Body of pancreas (tissue), 4 donors: ENCODE measurements around the gene FAM3D. TPM values are rescaled to one million over a fixed set of nuclear protein-coding genes. Genes with fewer than 3 reads are reported as not detected.

ENCODE experiments used
- ATAC-seq: fragments of 150-250 bp; one replicate; pipeline ENCODE4 v1.9.1; 2016
- DNase-seq, 4 donors: peaks; one replicate each; pipeline ENCODE4 v3.0.0-alpha.2; 2019
- H3K27ac ChIP-seq, 4 donors: fragments of 200-600 bp; sonication (generic); 1 replicate in 3 of 4; 2 replicates in 1 of 4; pipeline versions ENCODE4 v1.5.1 to v1.6.1; 2016 to 2019; ENCODE audit warnings: mild to moderate bottlenecking in 1 of 4, mixed read lengths in 1 of 4, moderate library complexity in 1 of 4
- H3K27me3 ChIP-seq, 2 donors: fragments of 200-600 bp; sonication (generic); one replicate each; pipeline ENCODE4 v1.6.0; 2016; ENCODE audit warnings: mild to moderate bottlenecking in 1 of 2
- H3K36me3 ChIP-seq, 2 donors: fragments of 200-600 bp; sonication (generic); replicated peaks in 1 of 2; 2 replicates each; pipeline ENCODE4 v1.5.1; 2016; ENCODE audit warnings: low read depth in 2 of 2; ENCODE audit not compliant: insufficient read depth in 1 of 2
- H3K4me1 ChIP-seq: fragments of 200-600 bp; sonication (generic); one replicate; pipeline ENCODE4 v1.6.0; 2016
- H3K4me3 ChIP-seq, 2 donors: fragments of 200-600 bp; sonication (generic); 1 replicate in 1 of 2; 2 replicates in 1 of 2; pipeline ENCODE4 v1.5.1; 2016 to 2019
- H3K9me3 ChIP-seq, 3 donors: fragments of 200-600 bp; sonication (generic); 1 replicate in 2 of 3; 2 replicates in 1 of 3; pipeline ENCODE4 v1.5.1; 2016
- POLR2A ChIP-seq, 3 donors: fragments of 450-650 bp; IDR thresholded peaks; one replicate each; pipeline ENCODE4 v1.6.1; 2016; ENCODE audit warnings: antibody characterized with exemption in 3 of 3, mild to moderate bottlenecking in 2 of 3
- WGBS, 2 donors: methylation state at CpG; one replicate each; pipeline ENCODE4 v1.1.5; 2017; 5-methylcytosine and 5-hydroxymethylcytosine counted together
- intact Hi-C: fragments of 100-400 bp; cut with DNase I; formaldehyde crosslinking; loops from one replicate; pipeline ENCODE4 v1.15.1; 2023
- total RNA-seq, 2 donors: library from RNA; depleted of rRNA; stranded (reverse); fragments of >200 nt; gene quantifications; one replicate each; pipeline ENCODE4 v1.1.0, GENCODE V29; 2016
- TF ChIP-seq, protein P1 (sequence below), 7 experiments: fragments of 450-650 bp in 4 of 7; fragments of 200-600 bp in 3 of 7; sonication (generic) in 3 of 7; IDR thresholded peaks; one replicate each; pipeline ENCODE4 v1.5.1; 2016 to 2019; ENCODE audit warnings: antibody characterized with exemption in 7 of 7

The FAM3D gene
- total RNA-seq, 2 donors from 2014 or later: 1.8 TPM; not detected in 1

DNA sequence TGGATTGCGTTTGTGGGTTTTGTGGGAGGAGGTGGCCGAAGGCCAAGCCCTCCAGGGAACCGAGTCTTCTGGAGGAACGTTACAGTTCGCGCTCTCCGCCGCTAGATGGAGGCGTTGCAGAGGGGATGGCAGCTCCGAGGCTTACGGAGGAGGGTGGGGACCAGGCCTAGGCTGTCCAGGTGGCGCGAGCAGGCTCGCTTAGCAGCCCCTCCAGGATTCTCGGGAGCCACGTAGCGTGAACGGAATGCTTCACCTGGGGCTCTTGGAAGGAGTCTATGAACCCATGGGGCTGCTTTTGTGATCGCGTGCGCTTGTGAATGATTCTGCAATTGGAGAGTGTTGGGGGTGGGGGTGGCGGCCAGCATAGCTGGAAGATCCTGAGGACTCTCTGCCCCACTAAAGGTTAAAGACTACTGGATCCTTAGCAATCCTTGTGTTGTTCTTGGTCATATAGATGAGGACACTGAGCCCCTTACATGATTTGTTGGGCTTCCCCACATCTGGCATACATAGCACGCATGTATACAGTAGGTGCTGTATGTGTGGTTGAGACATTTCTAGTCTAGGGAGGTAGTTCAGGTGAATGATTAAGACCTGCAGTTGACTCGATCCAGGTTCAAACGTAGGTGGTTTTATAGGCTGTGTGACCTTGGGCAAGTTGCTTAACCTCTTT is 25.7 kb downstream of the FAM3D start:
- intact Hi-C loops: loop anchor here (5.0 kb wide), 1 partner anchor 411 kb away; the partner anchor contains the start of gene CFAP20DC
- TF ChIP-seq, protein P1, sequence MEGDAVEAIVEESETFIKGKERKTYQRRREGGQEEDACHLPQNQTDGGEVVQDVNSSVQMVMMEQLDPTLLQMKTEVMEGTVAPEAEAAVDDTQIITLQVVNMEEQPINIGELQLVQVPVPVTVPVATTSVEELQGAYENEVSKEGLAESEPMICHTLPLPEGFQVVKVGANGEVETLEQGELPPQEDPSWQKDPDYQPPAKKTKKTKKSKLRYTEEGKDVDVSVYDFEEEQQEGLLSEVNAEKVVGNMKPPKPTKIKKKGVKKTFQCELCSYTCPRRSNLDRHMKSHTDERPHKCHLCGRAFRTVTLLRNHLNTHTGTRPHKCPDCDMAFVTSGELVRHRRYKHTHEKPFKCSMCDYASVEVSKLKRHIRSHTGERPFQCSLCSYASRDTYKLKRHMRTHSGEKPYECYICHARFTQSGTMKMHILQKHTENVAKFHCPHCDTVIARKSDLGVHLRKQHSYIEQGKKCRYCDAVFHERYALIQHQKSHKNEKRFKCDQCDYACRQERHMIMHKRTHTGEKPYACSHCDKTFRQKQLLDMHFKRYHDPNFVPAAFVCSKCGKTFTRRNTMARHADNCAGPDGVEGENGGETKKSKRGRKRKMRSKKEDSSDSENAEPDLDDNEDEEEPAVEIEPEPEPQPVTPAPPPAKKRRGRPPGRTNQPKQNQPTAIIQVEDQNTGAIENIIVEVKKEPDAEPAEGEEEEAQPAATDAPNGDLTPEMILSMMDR (IDR thresholded peaks at IDR 0.05): peak; percentile 73 to 90 (median 83)
- TF ChIP-seq POLR2A (IDR thresholded peaks at IDR 0.05): no peak
- peak; percentile 91 for ATAC-seq
- Histone ChIP-seq H3K36me3 (no peaks in the 10 kb centered on the region), H3K4me1 (peaks cover 8% of the 10 kb centered on the region), H3K27me3 (no peaks in the 10 kb centered on the region), H3K9me3 (no peaks in the 10 kb centered on the region), H3K27ac (no peak overlapping the region), H3K4me3 (no peak overlapping the region)
- WGBS, 2 donors: 12 to 23% methylated on average over 17 to 24 of the region's 25 CpGs
- peak; percentile 76 to 82 (median 78) for DNase-seq

DNA sequence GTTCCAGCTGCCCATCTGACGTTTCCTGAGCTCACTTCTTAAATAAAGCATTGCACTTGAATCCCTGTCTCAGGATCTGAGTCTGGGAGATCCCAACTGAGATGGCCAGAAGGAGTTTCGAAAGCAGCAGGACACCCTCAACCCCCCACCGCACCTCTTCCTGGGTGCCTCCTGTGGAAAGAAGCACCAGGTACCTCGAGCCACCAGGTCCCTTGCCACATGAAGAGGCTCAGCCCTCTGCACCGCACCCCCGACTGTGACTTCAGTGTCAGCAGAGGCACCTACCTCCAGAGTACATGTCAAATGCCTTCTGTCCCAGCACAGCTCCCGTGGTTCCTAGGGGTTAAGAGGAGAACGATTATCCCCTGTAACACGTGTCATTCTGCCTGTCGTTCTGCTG is 26.7 kb downstream of the FAM3D start:
- Histone ChIP-seq H3K27ac (no peak overlapping the region), H3K9me3 (no peaks in the 10 kb centered on the region), H3K27me3 (no peaks in the 10 kb centered on the region), H3K4me1 (peaks cover 8% of the 10 kb centered on the region), H3K36me3 (no peaks in the 10 kb centered on the region), H3K4me3 (no peak overlapping the region)
- TF ChIP-seq, protein P1 (IDR thresholded peaks at IDR 0.05): no peak
- no peak for TF ChIP-seq POLR2A (IDR thresholded peaks at IDR 0.05)
- no peak for DNase-seq
- WGBS, 2 donors: 71 to 78% methylated on average over 5 to 10 of the region's 10 CpGs
- intact Hi-C loops: loop anchor here (5.0 kb wide), 1 partner anchor 412 kb away; the partner anchor contains the start of gene CFAP20DC
- ATAC-seq: no peak

DNA sequence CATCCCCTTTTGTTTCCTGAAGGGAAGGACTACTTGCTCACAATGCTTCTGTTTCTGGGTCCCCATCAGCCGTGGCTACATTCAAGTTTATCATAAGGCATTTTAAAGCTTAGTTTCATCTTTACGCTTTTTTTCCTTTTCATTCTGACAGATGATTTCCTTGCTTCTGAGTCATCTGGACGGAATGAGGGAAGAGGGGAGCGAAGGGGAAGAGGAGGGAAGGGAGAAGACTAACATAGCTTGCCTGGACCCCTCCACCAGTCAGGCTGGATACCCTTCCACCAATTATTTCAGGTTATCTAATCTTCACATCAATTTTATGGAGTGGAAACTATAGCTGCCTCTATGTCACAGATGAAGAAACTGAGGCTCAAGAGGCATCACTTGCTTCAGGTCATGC is 27.6 kb downstream of the FAM3D start:
- H3K27me3 ChIP-seq: no peaks in the 10 kb centered on the region

GRCh38 chr3:58638591-58638990 is 28.0 kb downstream of the FAM3D start:
- no peaks in the 10 kb centered on the region for H3K9me3 ChIP-seq
- no peak overlapping the region for H3K27ac ChIP-seq
- intact Hi-C loops: no loop called here
- H3K27me3 ChIP-seq: no peaks in the 10 kb centered on the region
- ATAC-seq (no peak), DNase-seq (no peak)
- H3K4me1 ChIP-seq: peaks cover 8% of the 10 kb centered on the region
- TF ChIP-seq, protein P1 (IDR thresholded peaks at IDR 0.05): no peak
- TF ChIP-seq POLR2A (IDR thresholded peaks at IDR 0.05): no peak
- H3K4me3 ChIP-seq: no peak overlapping the region
- H3K36me3 ChIP-seq: no peaks in the 10 kb centered on the region
- 52 to 61% methylated on average over 6 of the region's 6 CpGs for WGBS, 2 donors

More for the DNA sequence above, 27.6 kb downstream of the FAM3D start:
- Histone ChIP-seq H3K9me3 (no peaks in the 10 kb centered on the region), H3K36me3 (no peaks in the 10 kb centered on the region), H3K4me1 (peaks cover 8% of the 10 kb centered on the region), H3K4me3 (no peak overlapping the region), H3K27ac (no peak overlapping the region)
- TF ChIP-seq POLR2A (IDR thresholded peaks at IDR 0.05): no peak
- TF ChIP-seq, protein P1 (IDR thresholded peaks at IDR 0.05): no peak
- intact Hi-C loops: no loop called here
- DNase-seq (no peak), ATAC-seq (no peak)
- WGBS, 2 donors: 61 to 70% methylated on average over 4 of the region's 4 CpGs

- no peak for TF ChIP-seq POLR2A (IDR thresholded peaks at IDR 0.05)
- TF ChIP-seq, protein P1 (IDR thresholded peaks at IDR 0.05): no peak
- H3K27ac ChIP-seq: no peak overlapping the region
- intact Hi-C loops: no loop called here
- 25 to 53% methylated on average over 5 of the region's 5 CpGs for WGBS, 2 donors
- ATAC-seq (no peak), DNase-seq (no peak)
- peaks cover 8% of the 10 kb centered on the region for H3K4me1 ChIP-seq
- H3K36me3 ChIP-seq: no peaks in the 10 kb centered on the region
- no peaks in the 10 kb centered on the region for H3K9me3 ChIP-seq
- H3K27me3 ChIP-seq: no peaks in the 10 kb centered on the region
- H3K4me3 ChIP-seq: no peak overlapping the region
Observed at GRCh38 chr3:58637509-58637908, 29.1 kb downstream of the FAM3D start.
